HEK293T (cell line): ENCODE measurements around the gene THUMPD1.

ENCODE experiments used
- ARNT ChIP-seq: fragments of 450-650 bp; IDR thresholded peaks from 2 replicates; pipeline ENCODE4 v1.6.1; 2017; ENCODE audit warnings: mild to moderate bottlenecking
- BHLHE40 ChIP-seq: fragments of 450-650 bp; IDR thresholded peaks from 2 replicates; pipeline ENCODE4 v1.6.1; 2016; ENCODE audit warnings: mild to moderate bottlenecking, moderate library complexity, borderline replicate concordance
- ELF4 ChIP-seq: fragments of 450-650 bp; IDR thresholded peaks from 2 replicates; pipeline ENCODE4 v1.6.1; 2017; ENCODE audit warnings: antibody characterized with exemption
- FOXA1 ChIP-seq: fragments of 450-650 bp; IDR thresholded peaks from 2 replicates; pipeline ENCODE4 v1.6.1; 2016; ENCODE audit warnings: mild to moderate bottlenecking
- FOXK2 ChIP-seq: fragments of 450-650 bp; IDR thresholded peaks from 2 replicates; pipeline ENCODE4 v1.6.1; 2016; ENCODE audit warnings: mild to moderate bottlenecking
- FOXM1 ChIP-seq: fragments of 450-650 bp; IDR thresholded peaks from 2 replicates; pipeline ENCODE4 v1.6.1; 2017; ENCODE audit warnings: mild to moderate bottlenecking, borderline replicate concordance
- HDGF ChIP-seq: fragments of 450-650 bp; IDR thresholded peaks from 2 replicates; pipeline ENCODE4 v1.6.1; 2017; ENCODE audit warnings: antibody characterized with exemption, borderline replicate concordance
- NFRKB ChIP-seq: fragments of 450-650 bp; IDR thresholded peaks from 2 replicates; pipeline ENCODE4 v1.6.1; 2016; ENCODE audit warnings: mild to moderate bottlenecking, moderate library complexity
- PKNOX1 ChIP-seq: fragments of 450-650 bp; IDR thresholded peaks from 2 replicates; pipeline ENCODE4 v1.6.1; 2016
- SP1 ChIP-seq: fragments of 450-650 bp; IDR thresholded peaks from 2 replicates; pipeline ENCODE4 v1.6.1; 2017
- SUZ12 ChIP-seq: fragments of 450-650 bp; IDR thresholded peaks from 2 replicates; pipeline ENCODE4 v1.6.1; 2016; ENCODE audit warnings: mild to moderate bottlenecking
- TARDBP ChIP-seq: fragments of 450-650 bp; IDR thresholded peaks from 2 replicates; pipeline ENCODE4 v1.6.1; 2016
- ZNF384 ChIP-seq: fragments of 450-650 bp; IDR thresholded peaks from 2 replicates; pipeline ENCODE4 v1.6.1; 2016

- TF ChIP-seq NFRKB (no peak), ELF4 (no peak), SP1 (no peak), FOXA1 (no peak), SUZ12 (no peak), BHLHE40 (no peak), TARDBP (no peak), PKNOX1 (no peak), FOXM1 (no peak), ARNT (no peak), HDGF (no peak), FOXK2 (no peak), ZNF384 (no peak)
These were observed 19.6 kb upstream of the THUMPD1 start for GRCh38 chr16:20761175-20761574.
